Measurements from ENCODE around the gene ENPP6. TPM values are rescaled to one million over a fixed set of nuclear protein-coding genes. Genes with fewer than 3 reads are reported as not detected.

The ENPP6 gene
- total RNA-seq, 6 experiments from 2014 or later = not detected

DNA sequence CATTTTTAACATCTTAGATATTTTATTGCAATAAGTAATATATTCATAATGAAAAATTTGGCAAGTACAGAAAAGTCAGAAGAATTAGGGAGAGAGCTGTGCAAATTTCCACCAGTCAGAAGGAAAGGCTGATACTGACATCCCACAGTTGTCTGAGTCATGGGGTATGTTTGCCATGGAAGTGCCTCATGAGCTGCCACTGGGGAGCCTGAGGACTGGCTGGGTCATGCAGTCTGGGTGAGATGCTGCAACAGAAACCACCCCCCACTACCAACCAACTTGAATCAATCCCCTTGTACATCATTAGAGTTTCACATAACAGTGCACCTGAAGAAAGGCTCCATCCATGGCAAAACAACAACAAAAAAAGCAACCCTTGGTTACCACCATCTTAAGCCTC lies 45.2 kb upstream of the ENPP6 start:
- TF ChIP-seq, protein P1, sequence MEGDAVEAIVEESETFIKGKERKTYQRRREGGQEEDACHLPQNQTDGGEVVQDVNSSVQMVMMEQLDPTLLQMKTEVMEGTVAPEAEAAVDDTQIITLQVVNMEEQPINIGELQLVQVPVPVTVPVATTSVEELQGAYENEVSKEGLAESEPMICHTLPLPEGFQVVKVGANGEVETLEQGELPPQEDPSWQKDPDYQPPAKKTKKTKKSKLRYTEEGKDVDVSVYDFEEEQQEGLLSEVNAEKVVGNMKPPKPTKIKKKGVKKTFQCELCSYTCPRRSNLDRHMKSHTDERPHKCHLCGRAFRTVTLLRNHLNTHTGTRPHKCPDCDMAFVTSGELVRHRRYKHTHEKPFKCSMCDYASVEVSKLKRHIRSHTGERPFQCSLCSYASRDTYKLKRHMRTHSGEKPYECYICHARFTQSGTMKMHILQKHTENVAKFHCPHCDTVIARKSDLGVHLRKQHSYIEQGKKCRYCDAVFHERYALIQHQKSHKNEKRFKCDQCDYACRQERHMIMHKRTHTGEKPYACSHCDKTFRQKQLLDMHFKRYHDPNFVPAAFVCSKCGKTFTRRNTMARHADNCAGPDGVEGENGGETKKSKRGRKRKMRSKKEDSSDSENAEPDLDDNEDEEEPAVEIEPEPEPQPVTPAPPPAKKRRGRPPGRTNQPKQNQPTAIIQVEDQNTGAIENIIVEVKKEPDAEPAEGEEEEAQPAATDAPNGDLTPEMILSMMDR (IDR thresholded peaks at IDR 0.05) = no peak
- peak; percentile 44 for DNase-seq
- no peaks in the 10 kb centered on the region for H3K9me3 Mint-ChIP-seq
- peaks cover 56% of the 10 kb centered on the region for H3K4me1 Mint-ChIP-seq (ENCODE audit: low read depth)
- peaks cover 1% of the 10 kb centered on the region for H3K27me3 Mint-ChIP-seq (ENCODE audit: insufficient read depth)
- H3K4me3 Mint-ChIP-seq = no peak overlapping the region
- H3K27ac Mint-ChIP-seq = peak overlapping the region; percentile 1; the same call in 1 of the 2 replicates
- no peaks in the 10 kb centered on the region for H3K36me3 Mint-ChIP-seq (ENCODE audit: low read depth)

DNA sequence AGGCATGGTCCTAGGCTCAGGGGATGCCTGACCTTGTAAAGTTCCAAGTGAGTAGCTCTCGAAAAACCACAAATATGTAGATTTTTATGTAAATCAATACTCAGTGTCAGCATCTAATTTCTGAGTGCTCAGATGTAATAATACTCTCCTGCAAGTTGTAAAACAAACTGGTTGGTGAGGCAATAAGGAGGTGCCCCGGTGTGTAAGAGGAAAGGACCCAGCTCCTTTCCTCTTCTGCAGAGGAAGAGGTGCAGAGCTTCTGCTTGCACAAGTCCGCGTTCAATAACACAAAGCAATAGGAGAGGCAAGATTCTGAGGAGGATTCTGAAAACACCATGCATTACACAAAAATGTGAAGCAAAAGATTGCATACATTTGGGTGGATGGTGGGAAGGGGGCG lies 43.6 kb upstream of the ENPP6 start:
- Mint-ChIP-seq H3K4me3 (no peak overlapping the region), H3K27me3 (ENCODE audit: insufficient read depth) (peaks cover 12% of the 10 kb centered on the region)
- TF ChIP-seq, protein P1 (IDR thresholded peaks at IDR 0.05) = no peak

DNA sequence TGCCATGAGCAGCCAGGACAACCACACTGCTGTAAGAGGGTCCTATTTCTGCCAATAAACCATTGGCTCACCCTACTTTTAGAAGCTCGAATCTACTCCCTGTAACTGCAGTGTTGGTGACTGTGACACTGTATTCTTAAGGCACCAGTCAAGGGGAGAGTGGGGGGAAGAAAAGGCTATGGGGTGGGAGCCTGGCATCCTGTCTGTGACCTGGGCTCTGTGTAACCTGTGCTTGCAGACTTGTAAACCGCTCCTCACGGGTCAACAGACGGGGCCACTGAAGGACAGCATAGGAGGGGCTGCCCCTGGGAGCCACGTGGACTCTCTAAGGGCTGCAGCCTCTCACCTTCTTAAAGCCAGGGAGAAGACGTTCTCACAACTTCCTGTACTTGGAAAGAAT lies 42.2 kb upstream of the ENPP6 start:
- TF ChIP-seq, protein P1 (IDR thresholded peaks at IDR 0.05) = no peak
- Mint-ChIP-seq H3K4me3 (no peak overlapping the region), H3K36me3 (ENCODE audit: low read depth) (no peaks in the 10 kb centered on the region), H3K27me3 (ENCODE audit: insufficient read depth) (peaks cover 15% of the 10 kb centered on the region), H3K27ac (no peak overlapping the region), H3K9me3 (no peaks in the 10 kb centered on the region), H3K4me1 (ENCODE audit: low read depth) (peaks cover 30% of the 10 kb centered on the region)
- DNase-seq = no peak

More for the DNA sequence above, 43.6 kb upstream of the ENPP6 start:
- H3K4me1 Mint-ChIP-seq (ENCODE audit: low read depth) = peaks cover 43% of the 10 kb centered on the region
- DNase-seq = no peak
- no peaks in the 10 kb centered on the region for H3K36me3 Mint-ChIP-seq (ENCODE audit: low read depth)
- no peaks in the 10 kb centered on the region for H3K9me3 Mint-ChIP-seq
- H3K27ac Mint-ChIP-seq = no peak overlapping the region

DNA sequence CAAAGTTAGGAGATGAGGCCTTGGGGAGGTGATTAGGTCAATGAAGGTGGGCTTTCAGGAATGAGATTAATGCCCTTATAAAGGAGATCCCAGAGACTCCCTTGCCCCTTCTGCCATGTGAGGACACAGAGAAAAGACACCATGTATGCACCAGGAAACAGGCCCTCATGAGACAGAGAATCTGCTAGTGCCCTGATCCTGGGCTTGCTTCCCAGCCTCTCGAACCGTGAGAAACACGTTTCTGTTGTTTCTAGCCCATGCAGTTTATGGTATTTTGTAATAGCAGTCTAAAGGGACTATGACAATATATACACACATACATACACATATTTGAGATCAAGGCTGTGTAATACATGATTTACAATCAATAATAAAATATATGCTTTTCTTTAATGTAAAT lies 41.4 kb upstream of the ENPP6 start:
- peaks cover 15% of the 10 kb centered on the region for H3K27me3 Mint-ChIP-seq (ENCODE audit: insufficient read depth)
- no peaks in the 10 kb centered on the region; the same call in 1 of the 2 replicates for H3K9me3 Mint-ChIP-seq
- no peak overlapping the region for H3K27ac Mint-ChIP-seq
- DNase-seq = no peak
- H3K4me1 Mint-ChIP-seq (ENCODE audit: low read depth) = peaks cover 27% of the 10 kb centered on the region
- TF ChIP-seq, protein P1 (IDR thresholded peaks at IDR 0.05) = no peak
- no peaks in the 10 kb centered on the region for H3K36me3 Mint-ChIP-seq (ENCODE audit: low read depth)
- H3K4me3 Mint-ChIP-seq = no peak overlapping the region

DNA sequence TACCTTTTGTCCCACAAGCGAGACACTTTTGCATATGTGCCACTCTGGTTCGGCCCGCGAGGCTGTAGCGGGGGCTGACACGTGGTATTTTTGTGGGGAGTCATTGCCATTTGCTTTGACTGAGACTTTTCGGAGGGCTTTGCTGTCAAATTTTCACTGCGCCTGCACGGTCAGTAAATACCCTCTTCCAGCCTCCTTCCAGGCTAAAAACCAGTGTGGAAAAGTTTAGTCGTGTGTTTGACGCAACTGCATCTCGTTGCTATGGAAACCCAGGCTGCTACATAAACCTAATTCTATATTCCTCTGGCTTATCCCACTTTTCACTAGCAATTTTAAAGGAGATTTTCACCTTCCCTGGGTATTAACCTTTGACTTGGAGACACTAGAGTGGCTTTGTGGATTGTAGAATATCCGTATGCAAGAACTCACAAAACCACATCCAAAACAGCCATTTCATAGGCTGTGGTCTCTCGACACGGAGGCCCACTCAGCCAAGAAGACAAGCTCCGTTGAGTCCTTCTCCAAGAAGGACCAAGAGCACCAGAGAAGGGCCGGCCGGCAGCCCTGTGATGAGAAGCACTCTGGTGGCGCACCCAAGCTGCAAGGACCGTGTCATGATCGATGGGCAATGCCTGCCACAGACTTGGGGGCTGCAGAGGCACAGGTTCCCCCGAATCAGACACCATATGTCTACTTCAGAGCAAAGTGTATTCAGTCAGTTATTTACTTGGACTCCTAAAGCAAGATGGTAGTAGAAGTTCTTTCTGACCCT lies 38.4 kb upstream of the ENPP6 start:
- TF ChIP-seq, protein P1 (IDR thresholded peaks at IDR 0.05) = no peak
- H3K9me3 Mint-ChIP-seq = peaks cover 7% of the 10 kb centered on the region
- H3K27ac Mint-ChIP-seq = no peak overlapping the region
- no peak for DNase-seq
- 0 out of 2 replicates have a peak, but pooled peaks cover 5% of the 10 kb centered on the region for H3K36me3 Mint-ChIP-seq (ENCODE audit: low read depth)
- peaks cover 11% of the 10 kb centered on the region for H3K4me1 Mint-ChIP-seq (ENCODE audit: low read depth)
- H3K27me3 Mint-ChIP-seq (ENCODE audit: insufficient read depth) = peaks cover 15% of the 10 kb centered on the region
- H3K4me3 Mint-ChIP-seq = no peak overlapping the region
